KG1 (cell line): ENCODE measurements around the gene PLD6.

Source experiments
- DNase-seq: peaks from one replicate; lab custom pipeline; 2025; lab: John Stamatoyannopoulos, UW

Gene PLD6

GRCh38 chr17:17153709-17154108 lies 52.4 kb downstream of the PLD6 start:
- no peak for DNase-seq

- DNase-seq, result no peak
Measured at GRCh38 chr17:17153071-17153470, 53.1 kb downstream of the PLD6 start.

GRCh38 chr17:17152385-17152784 lies 53.7 kb downstream of the PLD6 start:
- DNase-seq, result no peak

- DNase-seq, result no peak
Measured at GRCh38 chr17:17151962-17152361, 54.2 kb downstream of the PLD6 start.

- no peak for DNase-seq
Measured at GRCh38 chr17:17151541-17151940, 54.6 kb downstream of the PLD6 start.

DNA sequence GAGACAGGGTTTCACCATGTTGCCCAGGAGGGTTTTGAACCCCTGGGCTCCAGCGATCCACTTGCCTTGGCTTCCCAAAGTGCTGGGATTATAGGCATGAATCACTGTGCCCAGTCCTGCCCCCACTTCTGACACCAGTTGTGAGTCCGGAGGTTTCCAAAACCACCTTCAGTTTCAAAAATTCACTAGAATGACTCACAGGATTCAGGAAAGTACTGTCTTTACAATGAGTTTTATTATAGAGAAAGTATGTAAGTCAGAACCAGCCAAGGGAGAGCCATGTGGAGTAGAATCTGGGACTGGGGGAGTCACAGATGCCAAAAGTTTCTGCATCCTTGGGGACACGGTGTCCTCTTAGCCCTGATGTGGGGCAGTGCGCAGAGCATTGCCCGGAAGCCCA lies 55.1 kb downstream of the PLD6 start:
- DNase-seq, result no peak
